HG03457 (cell line): ENCODE data around the gene ITGA8.
"Not testable (repeated sequence)": the region's sequence is repeated elsewhere in the genome, so short reads cannot be mapped to it uniquely, and the experiment has no call there.

Experiments used
- ATAC-seq: cut with Tn5 transposase; IDR thresholded peaks from one replicate; pipeline ENCODE4 v1.9.1; 2021; ENCODE audit warnings: moderate number of reproducible peaks; ENCODE audit not compliant: unreplicated experiment

Gene ITGA8

GRCh38 chr10:15516256-15517085, 203.3 kb downstream of the ITGA8 start:
- no peak for ATAC-seq

DNA sequence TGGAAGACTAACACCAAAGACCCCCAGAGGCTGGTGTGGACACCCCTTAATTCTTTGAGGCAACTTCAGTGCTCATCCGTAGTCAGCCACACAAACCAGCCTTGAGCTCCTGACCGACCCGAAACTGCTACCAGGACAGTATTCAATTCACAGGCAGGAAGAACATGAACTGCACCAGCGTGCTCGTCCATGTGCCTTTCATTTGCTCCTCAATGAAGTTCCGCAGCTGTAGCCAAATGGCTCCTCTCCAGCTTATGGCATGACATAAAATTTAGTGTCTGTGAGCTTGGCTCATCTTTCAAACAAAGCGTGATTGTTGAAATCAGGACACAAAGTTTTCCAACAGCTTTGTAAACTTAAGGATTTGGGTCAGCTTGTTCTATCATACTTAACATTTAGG, 204.5 kb downstream of the ITGA8 start:
- ATAC-seq: no peak

DNA sequence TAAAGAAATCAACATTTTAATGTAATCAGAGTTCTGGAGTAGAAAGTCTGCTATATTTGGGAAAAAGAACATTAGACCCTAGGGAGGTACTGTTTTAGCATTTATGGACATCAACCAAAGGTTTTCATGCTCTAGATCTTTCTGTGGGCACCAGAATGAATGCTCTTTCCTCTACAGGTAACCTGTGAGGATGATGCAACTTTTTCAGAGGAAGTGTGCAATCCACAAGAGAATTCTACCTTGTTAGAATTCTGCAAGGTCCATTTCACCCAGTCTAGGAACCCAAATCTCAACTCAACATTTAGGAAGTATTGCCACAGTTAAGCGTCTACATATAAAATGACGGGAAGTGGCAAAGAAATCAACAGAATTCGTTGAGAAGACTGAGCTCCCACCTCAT, 208.8 kb downstream of the ITGA8 start:
- no peak for ATAC-seq

GRCh38 chr10:15505329-15505728, 214.4 kb downstream of the ITGA8 start:
- ATAC-seq: no peak

DNA sequence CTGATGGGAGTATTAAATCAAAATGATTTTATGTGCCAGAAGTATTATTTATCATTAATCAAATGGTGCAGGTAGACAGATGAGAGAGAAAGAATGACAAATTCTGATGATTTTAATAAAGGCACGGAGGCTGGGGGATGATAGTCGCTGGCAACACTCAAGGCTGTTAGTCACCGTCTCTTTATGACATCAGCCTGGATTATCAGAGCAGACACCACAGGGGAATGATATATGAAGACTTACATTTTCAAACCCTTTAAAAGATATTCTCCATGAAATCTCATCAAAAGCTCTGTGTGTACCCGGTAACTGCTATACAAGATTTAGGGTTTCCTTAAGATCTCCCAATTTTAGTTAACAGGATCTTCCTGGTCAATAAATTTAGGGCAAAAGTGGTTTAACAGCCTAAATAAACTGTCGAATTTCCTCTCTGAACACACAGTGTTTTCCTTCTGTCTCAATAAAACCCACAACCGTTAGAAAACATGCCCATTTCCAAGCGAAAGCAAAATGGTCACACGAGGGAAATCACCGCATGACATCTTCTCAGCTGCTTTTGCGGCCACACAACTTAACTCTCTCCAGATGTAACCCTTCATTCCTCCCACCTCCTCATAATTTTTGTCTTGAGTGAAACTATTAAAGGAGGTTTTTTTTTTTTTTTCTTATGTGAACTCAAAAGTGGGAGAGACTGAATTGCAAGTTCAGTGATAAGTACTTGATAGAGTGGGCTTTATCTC, 215.5 kb downstream of the ITGA8 start:
- no peak for ATAC-seq

DNA sequence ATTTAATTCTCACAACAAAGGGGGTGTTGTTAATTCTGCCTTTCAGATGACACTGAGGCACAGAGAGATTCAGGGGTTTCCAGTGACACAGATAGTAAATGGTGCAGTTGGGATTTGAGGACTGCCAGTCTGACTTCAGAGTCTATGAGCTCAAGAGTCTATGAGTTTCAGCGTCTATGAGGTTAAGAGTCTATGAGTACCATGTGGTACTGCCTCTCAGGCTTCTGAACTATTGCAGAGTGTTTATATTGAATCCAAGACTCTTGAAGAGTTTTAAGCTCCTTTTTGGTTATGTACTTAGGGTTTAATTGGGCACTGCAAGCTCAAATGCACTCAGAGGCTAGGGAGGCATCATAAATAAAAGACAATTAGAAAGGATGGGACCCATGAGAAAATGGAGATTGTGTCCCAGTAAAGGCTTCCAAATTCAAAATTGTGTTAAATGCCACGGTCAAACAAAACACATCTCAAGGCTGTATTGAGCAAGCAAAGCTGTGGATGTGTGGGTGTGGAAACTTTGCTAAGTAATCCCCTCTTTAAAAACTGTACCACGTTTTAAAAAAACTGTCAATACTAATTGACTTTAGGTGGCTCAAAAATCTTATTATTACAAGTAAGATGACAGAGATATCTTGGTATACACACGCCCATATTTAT, 224.7 kb downstream of the ITGA8 start:
- no peak for ATAC-seq

DNA sequence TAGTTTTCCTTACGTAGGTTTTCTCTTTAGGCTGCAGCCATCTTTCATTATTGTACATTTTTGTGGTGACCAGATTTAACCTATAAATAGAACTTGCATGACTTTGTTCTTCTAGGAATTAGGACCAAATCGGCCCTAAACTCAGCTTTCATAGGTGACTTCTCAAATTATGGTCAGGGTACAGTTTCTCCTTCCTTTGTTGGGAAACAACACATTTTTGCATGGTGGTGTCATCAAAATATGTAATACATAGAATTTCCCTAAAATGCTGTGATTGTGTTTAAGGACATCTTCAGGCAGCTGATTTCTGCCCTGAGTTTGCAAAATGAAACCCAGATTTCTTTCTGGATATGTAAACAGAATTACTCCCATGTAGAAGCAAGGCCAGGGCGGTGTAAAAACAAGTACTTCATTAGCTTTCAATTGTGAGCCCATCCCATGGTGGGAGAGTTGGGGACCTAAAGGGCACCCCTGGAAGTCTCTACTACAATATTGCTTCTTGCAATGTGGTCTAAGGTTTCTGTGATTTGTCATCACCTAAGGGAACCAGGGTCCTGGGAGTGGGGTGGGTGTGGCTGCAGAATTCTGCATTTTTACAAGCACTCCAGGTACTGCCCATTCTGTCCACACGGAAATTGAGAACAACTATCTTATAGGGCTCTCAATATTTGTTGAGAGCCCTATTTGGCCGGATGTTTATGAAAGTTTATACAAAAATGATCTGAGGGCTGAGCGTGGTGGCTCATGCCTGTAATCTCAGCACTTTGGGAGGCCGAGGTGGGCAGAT, 227.7 kb downstream of the ITGA8 start:
- ATAC-seq: no peak

DNA sequence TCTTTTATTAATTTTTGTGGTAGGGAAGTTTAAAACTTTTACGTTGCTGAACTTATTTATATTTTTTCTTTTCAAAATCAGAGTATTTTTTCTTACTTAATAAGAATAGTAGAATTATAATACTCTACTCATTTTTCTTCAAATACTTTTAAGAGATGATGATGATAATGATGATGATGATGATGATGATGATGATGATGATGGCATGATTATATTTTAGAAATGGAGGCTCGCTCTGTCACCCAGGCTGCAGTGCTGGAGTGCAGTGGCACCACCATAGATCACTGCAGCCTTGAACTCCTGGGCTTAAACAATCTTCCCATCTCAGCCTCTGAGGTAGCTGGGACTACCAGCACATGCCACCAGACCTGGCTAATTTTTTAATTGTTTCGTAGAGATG, 230.3 kb downstream of the ITGA8 start:
- ATAC-seq: no peak

GRCh38 chr10:15487376-15487775, 232.3 kb downstream of the ITGA8 start:
- ATAC-seq: no peak

- no peak for ATAC-seq
Measured at GRCh38 chr10:15486404-15486803, 233.3 kb downstream of the ITGA8 start.

DNA sequence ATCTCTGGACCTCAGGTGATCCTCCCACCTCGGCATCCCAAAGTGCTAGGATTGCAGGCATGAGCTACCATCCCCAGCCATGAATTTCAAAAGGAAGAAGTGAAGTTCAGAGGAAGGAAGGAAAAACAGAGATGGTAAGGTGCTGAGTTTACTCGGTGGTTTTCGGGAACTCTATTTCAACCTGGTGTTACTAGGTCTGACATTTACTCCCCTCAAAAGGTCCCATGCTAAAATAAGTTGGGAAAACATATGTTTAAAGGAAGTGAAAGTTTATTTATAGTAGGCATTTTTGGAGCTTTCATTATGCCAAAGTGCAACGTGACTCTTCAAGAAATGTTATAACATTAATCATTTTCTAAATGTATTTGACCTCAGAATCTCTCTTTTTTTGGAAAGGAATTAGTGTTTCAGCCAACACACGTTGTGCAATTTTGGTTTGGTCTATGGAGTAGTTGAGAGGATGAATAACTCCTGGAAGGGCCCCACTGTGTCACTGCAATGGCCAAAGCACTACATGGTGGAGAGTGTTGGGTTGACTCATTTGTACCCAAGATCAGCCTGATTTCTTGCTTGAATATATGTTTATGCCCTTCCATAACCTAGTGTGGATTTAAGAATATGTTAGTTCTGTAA, 233.9 kb downstream of the ITGA8 start:
- ATAC-seq: no peak

GRCh38 chr10:15485027-15485426, 234.7 kb downstream of the ITGA8 start:
- no peak for ATAC-seq

- no peak for ATAC-seq
Measured at GRCh38 chr10:15484128-15484527, 235.6 kb downstream of the ITGA8 start.

DNA sequence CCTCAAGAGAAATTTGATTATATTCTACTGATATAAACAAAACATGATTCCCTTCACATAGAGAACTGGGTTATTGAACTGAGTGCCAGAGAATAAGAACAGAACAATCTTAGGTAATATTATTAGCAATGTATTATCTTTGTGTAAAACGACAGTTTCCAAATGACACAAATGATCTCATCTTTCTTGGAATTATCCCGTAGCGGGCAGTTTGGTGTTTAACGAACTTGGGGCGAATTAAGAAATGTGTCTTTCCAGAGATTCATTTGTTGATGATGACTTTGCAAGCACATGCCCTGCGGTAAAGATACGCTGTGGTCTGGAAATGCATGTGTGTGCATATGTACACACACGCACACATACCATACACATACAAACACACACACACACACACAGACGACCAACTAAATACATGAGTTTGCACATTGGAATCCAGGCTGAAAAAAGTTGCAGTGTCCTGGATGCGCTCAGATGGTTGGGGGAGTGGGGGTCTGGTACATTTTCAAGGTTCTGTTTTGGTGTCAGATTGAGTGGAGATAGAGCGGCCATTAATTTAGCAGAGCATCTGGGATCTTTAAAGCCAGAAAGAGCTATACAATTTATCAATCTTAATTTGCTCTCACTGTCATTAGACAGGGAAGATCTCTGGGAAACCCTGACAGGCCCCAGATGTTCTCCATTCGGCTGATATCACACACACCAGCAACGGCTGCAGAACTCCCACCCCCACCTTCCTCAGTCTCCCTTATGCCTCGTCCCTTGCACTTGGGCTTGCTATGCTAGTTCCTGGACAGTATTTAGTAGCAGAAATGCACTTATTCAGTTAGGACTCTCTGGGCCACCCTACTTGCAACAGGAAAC, 236.3 kb downstream of the ITGA8 start:
- ATAC-seq: no peak

DNA sequence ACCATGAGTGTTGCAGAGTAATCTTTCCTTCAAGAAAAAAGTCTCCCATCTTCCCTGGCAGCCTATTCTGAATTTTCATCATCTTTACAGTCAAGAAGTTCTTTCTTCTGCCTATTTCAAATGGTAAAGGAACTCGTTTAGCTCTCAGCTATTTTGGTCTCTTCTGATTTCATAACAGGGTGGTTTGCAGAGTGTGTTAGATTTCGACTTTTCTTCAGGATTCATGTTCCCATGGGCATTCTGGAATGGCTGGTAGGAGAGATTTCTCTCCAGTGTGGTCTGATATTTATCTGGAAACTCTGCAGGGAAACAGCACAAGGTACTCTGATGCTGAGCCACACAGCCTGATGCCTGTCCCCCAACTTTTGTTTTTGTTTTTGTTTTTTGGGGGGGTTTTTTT, 237.6 kb downstream of the ITGA8 start:
- ATAC-seq: no peak

DNA sequence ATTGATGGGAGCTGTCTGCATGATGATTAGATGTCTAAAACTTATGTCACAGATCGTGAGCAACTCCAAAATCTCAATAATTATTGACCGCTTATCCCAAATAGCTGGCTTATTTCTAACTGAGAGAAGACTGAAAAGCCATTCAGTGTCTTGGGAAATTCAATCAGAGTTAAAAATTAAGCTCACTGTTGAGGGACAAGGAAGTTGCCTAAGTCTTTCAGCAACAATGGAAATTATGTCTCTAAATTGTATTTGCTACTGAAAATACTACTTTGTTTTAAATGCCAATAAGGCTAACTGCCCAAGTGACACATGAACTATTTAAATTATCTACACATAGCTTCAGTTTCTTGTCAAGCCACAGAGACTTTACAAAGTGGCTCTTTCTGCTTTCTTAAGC, 240.8 kb downstream of the ITGA8 start:
- no peak for ATAC-seq

GRCh38 chr10:15478429-15478828, 241.3 kb downstream of the ITGA8 start:
- no peak for ATAC-seq

DNA sequence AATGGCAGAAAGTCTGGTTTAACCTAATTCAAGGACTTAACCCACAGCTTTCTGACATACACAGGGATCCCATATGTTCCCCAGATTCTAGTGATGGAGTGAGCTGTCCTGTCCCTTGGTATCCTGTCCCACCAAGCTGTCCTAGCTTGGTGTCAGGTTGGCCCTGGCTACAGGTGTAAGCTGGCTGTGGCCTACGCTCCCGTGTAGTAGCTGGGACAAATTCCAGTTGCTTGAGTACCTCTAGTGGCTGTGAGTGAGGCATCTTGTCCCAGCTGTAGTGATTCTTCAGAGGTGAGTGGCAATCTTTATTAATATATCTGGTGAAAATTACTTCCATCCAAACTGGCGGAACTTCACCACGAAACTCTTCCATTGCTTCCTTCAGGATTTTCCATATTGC, 243.4 kb downstream of the ITGA8 start:
- ATAC-seq: no peak

DNA sequence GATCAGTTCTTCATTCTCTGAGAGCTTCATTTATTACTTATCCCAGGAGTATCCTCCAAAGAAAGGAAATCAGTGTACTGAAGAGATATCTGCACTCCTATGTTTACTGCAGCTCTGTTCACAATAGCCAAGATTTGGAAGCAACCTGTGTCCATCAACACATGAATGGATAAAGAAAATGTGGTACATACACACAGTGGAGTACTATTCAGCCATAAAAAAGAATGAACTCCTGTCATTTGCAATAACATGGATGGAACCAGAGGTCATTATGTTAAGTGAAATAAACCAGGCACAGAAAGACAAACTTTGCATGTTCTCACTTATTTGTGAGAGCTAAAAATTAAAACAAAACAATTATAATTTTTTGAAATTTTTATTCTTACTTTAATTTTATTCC, 244.3 kb downstream of the ITGA8 start:
- ATAC-seq: not testable (repeated sequence)

DNA sequence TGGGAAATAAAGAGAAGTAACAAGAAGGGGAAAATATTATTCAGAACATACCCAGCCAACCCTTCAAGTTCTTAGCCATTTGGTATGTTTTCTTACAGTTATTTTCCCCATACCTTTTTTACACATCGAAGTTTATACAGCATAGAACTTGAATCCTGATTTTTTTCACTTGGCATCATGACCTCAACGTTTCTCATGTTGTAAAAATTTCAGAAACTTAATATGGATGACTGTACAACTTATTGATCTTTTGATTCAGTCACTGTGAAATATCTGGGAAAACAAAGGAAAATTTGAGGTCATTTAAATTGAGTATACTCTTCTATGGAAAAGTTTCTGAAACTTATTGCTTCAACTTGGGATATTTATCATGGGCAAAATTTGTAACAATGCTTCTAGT, 245.1 kb downstream of the ITGA8 start:
- ATAC-seq: no peak
